Glutamatergic neuron (in vitro differentiated cells): Measurements from ENCODE around the gene ARL11. TPM values are rescaled to one million over a fixed set of nuclear protein-coding genes. Genes with fewer than 3 reads are reported as not detected.
A peak's percentile ranks its signal among the peaks of the same experiment; 100 is the strongest.

Experiments
- DNase-seq: peaks from one replicate; pipeline ENCODE4 v3.0.0; 2022
- H3K27ac Mint-ChIP-seq: one replicate; pipeline ENCODE4 v1.8.0; 2020; ENCODE audit warnings: mild to moderate bottlenecking, mixed read lengths, inconsistent platforms; ENCODE audit not compliant: unreplicated experiment
- H3K27me3 Mint-ChIP-seq: one replicate; pipeline ENCODE4 v1.8.0; 2020; ENCODE audit warnings: mild to moderate bottlenecking, moderate library complexity, mixed read lengths, inconsistent platforms; ENCODE audit not compliant: unreplicated experiment
- H3K36me3 Mint-ChIP-seq: one replicate; pipeline ENCODE4 v1.8.0; 2020; ENCODE audit warnings: mild to moderate bottlenecking, mixed read lengths, inconsistent platforms; ENCODE audit not compliant: unreplicated experiment
- H3K4me1 Mint-ChIP-seq: one replicate; pipeline ENCODE4 v1.8.0; 2020; ENCODE audit warnings: mild to moderate bottlenecking, low read depth, mixed read lengths, inconsistent platforms; ENCODE audit not compliant: unreplicated experiment
- H3K4me3 Mint-ChIP-seq: one replicate; pipeline ENCODE4 v1.8.0; 2020; ENCODE audit warnings: mild to moderate bottlenecking, mixed read lengths, inconsistent platforms; ENCODE audit not compliant: unreplicated experiment
- H3K9me3 Mint-ChIP-seq: one replicate; pipeline ENCODE4 v1.8.0; 2020; ENCODE audit warnings: mild to moderate bottlenecking, moderate library complexity, mixed read lengths, inconsistent platforms; ENCODE audit not compliant: unreplicated experiment
- CTCF ChIP-seq: fragments of 200-600 bp; sonication (generic); IDR thresholded peaks from one replicate; pipeline ENCODE4 v1.5.0; 2021; ENCODE audit not compliant: partially characterized antibody, unreplicated experiment
- long read RNA-seq: library from polyadenylated mRNA; unstranded; transcript quantifications from one replicate; pipeline ENCODE4 v2.0.0, GENCODE V29; 2020; ENCODE audit not compliant: unreplicated experiment
- total RNA-seq: library from RNA; stranded (reverse); fragmentation: NEBNext Ultra II Directional; extraction: Animal tissue kit (Norgen Biotek cat#: 25700); gene quantifications from one replicate; pipeline ENCODE4 v1.2.1, GENCODE V29; 2021; ENCODE audit not compliant: unreplicated experiment

The ARL11 gene
- total RNA-seq, result not detected
- long read RNA-seq, result 0 reads

- Mint-ChIP-seq H3K4me1 (peaks cover 1% of the 10 kb centered on the region), H3K9me3 (peaks cover 1% of the 10 kb centered on the region), H3K27ac (no peak within 1 kb of the TSS), H3K4me3 (no peak within 1 kb of the TSS), H3K36me3 (no peaks in the 10 kb centered on the region), H3K27me3 (no peaks in the 10 kb centered on the region)
- no peak for TF ChIP-seq CTCF
- peak; percentile 62 for DNase-seq
These were observed at the start of gene ARL11 for GRCh38 chr13:49627831-49628652. Gene ARL11 (plus strand): TSS chr13:49628507. CDS start chr13:49630448, 1,941 bp downstream.

- no peak overlapping the region for H3K4me3 Mint-ChIP-seq
- H3K9me3 Mint-ChIP-seq, result peaks cover 3% of the 10 kb centered on the region
- peaks cover 3% of the 10 kb centered on the region for H3K27me3 Mint-ChIP-seq
- H3K27ac Mint-ChIP-seq, result no peak overlapping the region
- peaks cover 12% of the 10 kb centered on the region for H3K4me1 Mint-ChIP-seq
- no peak for TF ChIP-seq CTCF
- H3K36me3 Mint-ChIP-seq, result peaks cover 4% of the 10 kb centered on the region
- DNase-seq, result no peak
These were observed 48.8 kb upstream of the ARL11 start for GRCh38 chr13:49579501-49579900.

GRCh38 chr13:49580980-49581680, 47.2 kb upstream of the ARL11 start:
- no peak overlapping the region for H3K27ac Mint-ChIP-seq
- peaks cover 4% of the 10 kb centered on the region for H3K36me3 Mint-ChIP-seq
- no peak overlapping the region for H3K4me3 Mint-ChIP-seq
- no peak for DNase-seq
- H3K27me3 Mint-ChIP-seq, result peaks cover 6% of the 10 kb centered on the region
- H3K9me3 Mint-ChIP-seq, result peaks cover 2% of the 10 kb centered on the region
- peaks cover 12% of the 10 kb centered on the region for H3K4me1 Mint-ChIP-seq
- no peak for TF ChIP-seq CTCF

- H3K27me3 Mint-ChIP-seq, result peaks cover 6% of the 10 kb centered on the region
- H3K9me3 Mint-ChIP-seq, result peaks cover 5% of the 10 kb centered on the region
- H3K4me3 Mint-ChIP-seq, result peak overlapping the region; percentile 94
- peaks cover 4% of the 10 kb centered on the region for H3K36me3 Mint-ChIP-seq
- no peak for DNase-seq
- peaks cover 6% of the 10 kb centered on the region for H3K4me1 Mint-ChIP-seq
- TF ChIP-seq CTCF, result no peak
- peak overlapping the region; percentile 83 for H3K27ac Mint-ChIP-seq
These were observed 43.5 kb upstream of the ARL11 start for GRCh38 chr13:49584771-49585182.
